GM23248 (cell line): ENCODE measurements around the gene TMEM40.

Experiments
- EZH2 ChIP-seq: fragments of 200-600 bp; sonication (generic); IDR thresholded peaks from 2 replicates; pipeline ENCODE4 v1.6.1; 2018; ENCODE audit warnings: antibody characterized with exemption, mild to moderate bottlenecking; ENCODE audit not compliant: insufficient read depth, poor library complexity, severe bottlenecking
- EZH2phosphoT487 ChIP-seq: fragments of 200-600 bp; sonication (generic); IDR thresholded peaks from 2 replicates; pipeline ENCODE4 v1.6.1; 2018; ENCODE audit warnings: antibody characterized with exemption, moderate library complexity, mild to moderate bottlenecking, low read depth; ENCODE audit not compliant: insufficient read depth

- TF ChIP-seq EZH2, result no peak
- no peak for TF ChIP-seq EZH2phosphoT487
Measured at GRCh38 chr3:12807601-12808359, 48.7 kb upstream of the TMEM40 start.
